Left lung (tissue), 10 donors: Measurements from ENCODE around the gene FAM83E. TPM values are rescaled to one million over a fixed set of nuclear protein-coding genes. Genes with fewer than 3 reads are reported as not detected.

Source experiments
- ATAC-seq: fragments of 200-7000 bp; cut with Tn5 transposase; one replicate; pipeline ENCODE4 v1.9.1; 2020; ENCODE audit warnings: moderate library complexity
- DNase-seq, 4 donors: peaks; one replicate each; pipeline ENCODE4 v3.0.0-alpha.2; 2013 to 2020
- H3K27ac ChIP-seq, 2 donors: fragments of 200-600 bp; sonication (generic) in 1 of 2; one replicate each; pipeline versions ENCODE4 v1.5.0 to v1.8.0; 2020 to 2021
- H3K27me3 ChIP-seq, 2 donors: fragments of 200-600 bp; sonication (generic) in 1 of 2; one replicate each; pipeline versions ENCODE4 v1.5.0 to v1.8.0; 2020 to 2021
- H3K36me3 ChIP-seq, 2 donors: fragments of 200-600 bp; sonication (generic) in 1 of 2; one replicate each; pipeline versions ENCODE4 v1.5.0 to v1.8.0; 2020 to 2021
- H3K4me1 ChIP-seq, 2 donors: fragments of 200-600 bp; one replicate each; pipeline ENCODE4 v1.8.0; 2021
- H3K4me3 ChIP-seq, 2 donors: fragments of 200-600 bp; sonication (generic) in 1 of 2; one replicate each; pipeline versions ENCODE4 v1.5.0 to v1.8.0; 2020 to 2021; ENCODE audit warnings: mild to moderate bottlenecking in 1 of 2
- H3K9me3 ChIP-seq, 2 donors: fragments of 200-600 bp; sonication (generic) in 1 of 2; one replicate each; pipeline versions ENCODE4 v1.5.0 to v1.8.0; 2020 to 2021
- intact Hi-C, 2 donors: fragments of 100-400 bp; cut with DNase I; formaldehyde crosslinking; loops; one replicate each; pipeline versions ENCODE4 v1.11.2 to v1.14.2; 2022
- polyA plus RNA-seq, 6 donors: library from polyadenylated mRNA; unstranded; fragments of 120-200 nt; gene quantifications; one replicate each; pipeline ENCODE4 v1.2.1, GENCODE V29; 2013; ENCODE audit not compliant: insufficient read length in 6 of 6
- total RNA-seq, 2 donors: library from RNA; stranded (reverse); fragmentation: NEBNext Ultra II Directional; extraction: Animal tissue kit (Norgen Biotek cat#: 25700); gene quantifications; one replicate each; pipeline ENCODE4 v1.2.1, GENCODE V29; 2021
- TF ChIP-seq, protein P1 (sequence below), 2 donors: fragments of 200-600 bp; sonication (generic) in 1 of 2; IDR thresholded peaks; one replicate each; pipeline versions ENCODE4 v1.5.0 to v1.8.0; 2021; ENCODE audit warnings: antibody characterized with exemption in 2 of 2
- donor health status: DM: no; HTN: yes; CAD: no.
- donor health status: DM: no; HTN: no; CAD: no.

FAM83E gene
- total and polyA plus RNA-seq, 8 donors = 4.7 to 50.0 (median 8.5) TPM

GRCh38 chr19:48618916-48619691 is 4.2 kb upstream of the FAM83E start, which contains the start of the genes RPL18 and SPHK2:
TSS of gene RPL18 (minus strand) at chr19:48619178. CDS start at chr19:48619143, 35 bp downstream.
TSS of gene SPHK2 (plus strand) at chr19:48619506. CDS start at chr19:48620515, 1,009 bp downstream.
- intact Hi-C loops = no loop called here
- TF ChIP-seq, protein P1, sequence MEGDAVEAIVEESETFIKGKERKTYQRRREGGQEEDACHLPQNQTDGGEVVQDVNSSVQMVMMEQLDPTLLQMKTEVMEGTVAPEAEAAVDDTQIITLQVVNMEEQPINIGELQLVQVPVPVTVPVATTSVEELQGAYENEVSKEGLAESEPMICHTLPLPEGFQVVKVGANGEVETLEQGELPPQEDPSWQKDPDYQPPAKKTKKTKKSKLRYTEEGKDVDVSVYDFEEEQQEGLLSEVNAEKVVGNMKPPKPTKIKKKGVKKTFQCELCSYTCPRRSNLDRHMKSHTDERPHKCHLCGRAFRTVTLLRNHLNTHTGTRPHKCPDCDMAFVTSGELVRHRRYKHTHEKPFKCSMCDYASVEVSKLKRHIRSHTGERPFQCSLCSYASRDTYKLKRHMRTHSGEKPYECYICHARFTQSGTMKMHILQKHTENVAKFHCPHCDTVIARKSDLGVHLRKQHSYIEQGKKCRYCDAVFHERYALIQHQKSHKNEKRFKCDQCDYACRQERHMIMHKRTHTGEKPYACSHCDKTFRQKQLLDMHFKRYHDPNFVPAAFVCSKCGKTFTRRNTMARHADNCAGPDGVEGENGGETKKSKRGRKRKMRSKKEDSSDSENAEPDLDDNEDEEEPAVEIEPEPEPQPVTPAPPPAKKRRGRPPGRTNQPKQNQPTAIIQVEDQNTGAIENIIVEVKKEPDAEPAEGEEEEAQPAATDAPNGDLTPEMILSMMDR (IDR thresholded peaks at IDR 0.05) = no peak

DNA sequence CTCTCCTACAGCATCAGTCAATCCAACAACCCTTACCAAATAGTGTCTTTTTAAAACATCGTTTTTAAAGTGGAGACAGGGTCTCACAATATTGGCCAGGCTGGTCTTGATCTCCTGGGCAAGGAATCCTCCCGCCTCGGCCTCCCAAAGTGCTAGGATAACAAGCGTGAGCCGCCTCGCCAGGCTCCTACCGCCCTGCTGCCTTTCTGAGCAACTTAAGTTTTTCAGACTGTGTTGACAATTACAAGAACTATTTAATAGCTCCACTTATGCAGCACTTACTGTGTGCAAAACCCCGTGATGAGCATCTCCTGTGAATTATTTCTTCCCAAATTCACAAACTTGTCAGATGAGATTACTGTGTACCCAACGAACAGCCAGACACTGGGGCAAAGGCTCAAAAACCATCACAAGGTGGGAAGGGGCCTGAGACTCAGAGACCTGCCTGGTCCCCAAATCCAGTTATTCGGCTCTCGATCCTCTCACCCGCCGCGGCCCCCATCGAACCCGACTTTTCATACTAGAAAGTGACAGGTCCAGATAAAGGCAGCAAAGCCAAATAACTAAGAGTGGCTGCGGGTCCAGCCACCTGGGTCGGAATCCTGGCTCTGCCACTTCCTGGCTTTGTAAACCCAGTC is 3.5 kb upstream of the FAM83E start:
- H3K4me1 ChIP-seq = peaks cover 20 to 67% of the 10 kb centered on the region in 2 donors
- H3K27ac ChIP-seq = peak overlapping the region; percentile 92 to 94
- DNase-seq (no peak), ATAC-seq (no peak)
- H3K4me3 ChIP-seq = peak overlapping the region; percentile 75 to 87
- no peaks in the 10 kb centered on the region for H3K9me3 ChIP-seq
- peaks cover 0 to 40% of the 10 kb centered on the region in 2 donors for H3K36me3 ChIP-seq
- no peaks in the 10 kb centered on the region for H3K27me3 ChIP-seq
- TF ChIP-seq, protein P1 (IDR thresholded peaks at IDR 0.05) = no peak
- intact Hi-C loops = no loop called here

More at GRCh38 chr19:48618916-48619691, 4.2 kb upstream of the FAM83E start, which contains the start of the genes RPL18 and SPHK2:
- Histone ChIP-seq H3K36me3 (peaks cover 0 to 40% of the 10 kb centered on the region in 2 donors), H3K9me3 (no peaks in the 10 kb centered on the region), H3K4me1 (peaks cover 20 to 74% of the 10 kb centered on the region in 2 donors), H3K27me3 (no peaks in the 10 kb centered on the region), H3K4me3 (peak within 1 kb of the TSS; percentile 75 to 87), H3K27ac (peak within 1 kb of the TSS; percentile 92 to 94)
- ATAC-seq (peak; percentile 82), DNase-seq (peak; percentile 99 to 100 (median 99))

DNA sequence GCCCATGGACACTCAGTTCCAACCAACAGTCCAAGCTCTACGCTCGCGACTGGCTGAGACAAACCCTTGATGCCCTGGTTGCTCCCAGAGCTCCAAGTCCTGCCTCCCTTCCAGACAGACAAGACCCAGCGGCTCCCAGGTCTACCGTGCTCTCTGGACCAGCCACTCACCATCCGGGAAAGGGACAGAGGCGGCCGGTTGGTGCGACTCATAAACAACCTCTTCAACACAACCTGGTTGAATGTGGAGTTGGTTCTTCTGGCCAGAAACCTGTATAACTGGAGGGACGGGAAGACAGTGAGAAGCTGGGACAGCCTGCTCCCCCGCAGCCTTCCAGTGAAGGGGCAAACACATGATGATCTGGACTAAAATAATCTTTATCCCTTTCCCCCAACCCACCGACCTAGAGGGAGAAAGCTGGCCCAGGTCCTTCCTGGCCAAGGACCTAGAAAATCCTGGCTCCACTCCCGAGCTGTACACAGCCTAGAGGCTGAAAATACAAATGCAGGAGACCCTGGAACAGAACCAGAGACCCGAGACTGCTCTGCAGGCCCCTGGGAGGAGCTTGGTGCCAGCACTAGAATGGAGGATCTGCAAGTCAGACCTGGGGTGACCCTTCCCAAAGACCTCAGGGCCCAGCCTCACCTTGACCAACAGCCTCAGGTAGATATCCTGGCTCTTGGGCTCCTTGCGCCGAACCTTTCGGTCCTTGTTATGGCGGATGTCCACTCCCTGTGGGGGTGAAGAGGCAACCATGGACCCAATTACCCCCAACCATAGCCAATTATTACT is 2.5 kb upstream of the FAM83E start:
- H3K27me3 ChIP-seq = no peaks in the 10 kb centered on the region
- H3K9me3 ChIP-seq = no peaks in the 10 kb centered on the region
- peak overlapping the region; percentile 75 to 87 for H3K4me3 ChIP-seq
- no peak for ATAC-seq
- intact Hi-C loops = no loop called here
- TF ChIP-seq, protein P1 (IDR thresholded peaks at IDR 0.05) = no peak
- peak overlapping the region; percentile 5 to 92 for H3K27ac ChIP-seq
- H3K4me1 ChIP-seq = peaks cover 20 to 57% of the 10 kb centered on the region in 2 donors
- peaks cover 0 to 40% of the 10 kb centered on the region in 2 donors for H3K36me3 ChIP-seq
- DNase-seq = peak in 1 of 4 donors; percentile 37

GRCh38 chr19:48616491-48617056 is 1.7 kb upstream of the FAM83E start:
- TF ChIP-seq, protein P1 (IDR thresholded peaks at IDR 0.05) = no peak
- intact Hi-C loops = no loop called here
- Histone ChIP-seq H3K4me1 (peaks cover 20 to 50% of the 10 kb centered on the region in 2 donors), H3K27me3 (no peaks in the 10 kb centered on the region), H3K27ac (peak overlapping the region in 1 of 2 donors; percentile 25), H3K4me3 (peak overlapping the region in 1 of 2 donors; percentile 75), H3K9me3 (no peaks in the 10 kb centered on the region), H3K36me3 (peaks cover 0 to 40% of the 10 kb centered on the region in 2 donors)
- ATAC-seq (no peak), DNase-seq (no peak)
